Choroid plexus epithelial cell (primary cell): ENCODE data around the gene IER5L.

Source experiments
- DNase-seq: peaks from one replicate; pipeline ENCODE4 v3.0.0-alpha.2; 2010; ENCODE audit warnings: low read depth
- H3K4me3 ChIP-seq: 2 replicates; pipeline ENCODE4 v1.5.1; 2011; ENCODE audit warnings: low read depth, mild to moderate bottlenecking, control low read depth, low read length, moderate library complexity
- TF ChIP-seq, protein P1 (sequence below): conservative IDR thresholded peaks from 2 replicates; pipeline ENCODE4 v1.5.1; 2011; ENCODE audit warnings: low read depth, mild to moderate bottlenecking, control low read depth, inconsistent platforms, low read length, moderate library complexity

Gene IER5L

GRCh38 chr9:129150672-129151211 lies 27.3 kb downstream of the IER5L start:
- no peak for DNase-seq
- TF ChIP-seq, protein P1, sequence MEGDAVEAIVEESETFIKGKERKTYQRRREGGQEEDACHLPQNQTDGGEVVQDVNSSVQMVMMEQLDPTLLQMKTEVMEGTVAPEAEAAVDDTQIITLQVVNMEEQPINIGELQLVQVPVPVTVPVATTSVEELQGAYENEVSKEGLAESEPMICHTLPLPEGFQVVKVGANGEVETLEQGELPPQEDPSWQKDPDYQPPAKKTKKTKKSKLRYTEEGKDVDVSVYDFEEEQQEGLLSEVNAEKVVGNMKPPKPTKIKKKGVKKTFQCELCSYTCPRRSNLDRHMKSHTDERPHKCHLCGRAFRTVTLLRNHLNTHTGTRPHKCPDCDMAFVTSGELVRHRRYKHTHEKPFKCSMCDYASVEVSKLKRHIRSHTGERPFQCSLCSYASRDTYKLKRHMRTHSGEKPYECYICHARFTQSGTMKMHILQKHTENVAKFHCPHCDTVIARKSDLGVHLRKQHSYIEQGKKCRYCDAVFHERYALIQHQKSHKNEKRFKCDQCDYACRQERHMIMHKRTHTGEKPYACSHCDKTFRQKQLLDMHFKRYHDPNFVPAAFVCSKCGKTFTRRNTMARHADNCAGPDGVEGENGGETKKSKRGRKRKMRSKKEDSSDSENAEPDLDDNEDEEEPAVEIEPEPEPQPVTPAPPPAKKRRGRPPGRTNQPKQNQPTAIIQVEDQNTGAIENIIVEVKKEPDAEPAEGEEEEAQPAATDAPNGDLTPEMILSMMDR, result no peak
- no peak overlapping the region for H3K4me3 ChIP-seq

DNA sequence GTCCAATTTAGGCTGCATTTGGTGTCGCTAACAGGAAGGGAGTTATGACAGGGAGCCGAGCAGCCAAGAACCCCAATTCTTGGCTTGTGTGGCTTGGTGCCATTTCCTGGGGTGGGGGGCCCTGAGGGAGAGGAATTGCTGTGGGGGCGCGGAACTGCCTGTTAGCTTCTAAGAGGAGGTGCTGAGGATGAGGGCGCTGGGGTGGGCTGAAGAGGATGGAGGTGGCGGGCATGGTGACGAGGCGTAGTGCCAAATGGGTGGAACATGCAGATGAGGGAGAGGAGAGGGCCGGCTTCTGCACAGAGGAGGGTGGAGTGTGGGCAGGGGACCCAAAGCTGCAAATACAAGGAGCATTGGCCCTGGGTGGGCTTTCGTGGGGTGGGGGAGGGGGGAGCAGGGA lies 27.9 kb downstream of the IER5L start:
- TF ChIP-seq, protein P1, result no peak
- no peak overlapping the region for H3K4me3 ChIP-seq
- no peak for DNase-seq

DNA sequence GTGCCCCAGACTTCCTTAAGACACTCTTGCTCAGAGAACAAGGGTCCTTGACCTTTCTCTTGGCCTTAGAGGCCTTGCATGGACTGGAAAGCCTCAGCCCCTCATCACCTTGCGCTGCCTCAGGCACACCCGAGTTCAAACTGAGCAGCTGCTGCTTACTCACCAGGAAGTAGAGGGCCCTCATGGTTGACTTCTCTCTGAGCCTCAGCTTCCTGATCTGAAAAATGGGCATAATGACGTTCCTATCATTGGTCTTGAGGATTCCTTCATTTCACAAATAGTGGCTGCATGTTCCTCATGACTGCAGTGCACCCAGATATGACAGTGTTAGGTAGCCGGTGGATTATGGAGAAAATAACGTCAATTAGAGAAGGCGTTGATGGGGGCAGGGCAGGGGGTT lies 28.6 kb downstream of the IER5L start:
- no peak for DNase-seq
- TF ChIP-seq, protein P1, result no peak

GRCh38 chr9:129148463-129149204 lies 29.4 kb downstream of the IER5L start:
- DNase-seq, result no peak
- H3K4me3 ChIP-seq, result no peak overlapping the region
- TF ChIP-seq, protein P1, result no peak

More for the DNA sequence above, 28.6 kb downstream of the IER5L start:
- H3K4me3 ChIP-seq, result no peak overlapping the region

GRCh38 chr9:129146441-129146941 lies 31.6 kb downstream of the IER5L start:
- no peak for DNase-seq
- no peak overlapping the region for H3K4me3 ChIP-seq
- TF ChIP-seq, protein P1, result no peak

- peak; percentile 98 for DNase-seq
Measured at GRCh38 chr9:129145841-129146292, 32.2 kb downstream of the IER5L start.

More at GRCh38 chr9:129145841-129146292, 32.2 kb downstream of the IER5L start:
- peak overlapping the region; percentile 8 for H3K4me3 ChIP-seq
- TF ChIP-seq, protein P1, result no peak
